ENCODE results near the gene ZNF319.

ZNF319 gene

DNA sequence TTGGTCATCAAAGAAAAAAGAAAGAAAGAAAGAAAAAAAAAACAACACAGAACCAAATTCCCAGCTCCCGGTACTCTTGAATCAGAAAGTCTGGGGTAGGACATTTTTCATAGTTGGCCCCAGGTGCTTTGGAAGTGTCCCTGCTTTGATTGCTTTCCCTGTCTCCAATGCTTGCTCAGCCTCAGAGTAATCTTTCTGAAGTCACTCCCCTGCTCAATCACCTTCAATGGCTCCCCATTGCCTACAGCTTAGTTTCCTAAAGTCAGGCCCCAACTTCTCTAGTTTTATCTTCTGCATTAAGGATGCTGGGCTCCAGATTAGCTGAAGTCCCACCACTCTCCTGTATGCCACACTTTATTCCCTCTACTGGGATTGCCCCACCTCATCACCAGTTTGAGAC is 46.6 kb downstream of the ZNF319 start:
- DNase-seq (ENCODE audit: low spot score) = no peak
- Histone ChIP-seq H3K4me3 (no peak overlapping the region), H3K27ac (no peak overlapping the region)
- TF ChIP-seq, protein P1, sequence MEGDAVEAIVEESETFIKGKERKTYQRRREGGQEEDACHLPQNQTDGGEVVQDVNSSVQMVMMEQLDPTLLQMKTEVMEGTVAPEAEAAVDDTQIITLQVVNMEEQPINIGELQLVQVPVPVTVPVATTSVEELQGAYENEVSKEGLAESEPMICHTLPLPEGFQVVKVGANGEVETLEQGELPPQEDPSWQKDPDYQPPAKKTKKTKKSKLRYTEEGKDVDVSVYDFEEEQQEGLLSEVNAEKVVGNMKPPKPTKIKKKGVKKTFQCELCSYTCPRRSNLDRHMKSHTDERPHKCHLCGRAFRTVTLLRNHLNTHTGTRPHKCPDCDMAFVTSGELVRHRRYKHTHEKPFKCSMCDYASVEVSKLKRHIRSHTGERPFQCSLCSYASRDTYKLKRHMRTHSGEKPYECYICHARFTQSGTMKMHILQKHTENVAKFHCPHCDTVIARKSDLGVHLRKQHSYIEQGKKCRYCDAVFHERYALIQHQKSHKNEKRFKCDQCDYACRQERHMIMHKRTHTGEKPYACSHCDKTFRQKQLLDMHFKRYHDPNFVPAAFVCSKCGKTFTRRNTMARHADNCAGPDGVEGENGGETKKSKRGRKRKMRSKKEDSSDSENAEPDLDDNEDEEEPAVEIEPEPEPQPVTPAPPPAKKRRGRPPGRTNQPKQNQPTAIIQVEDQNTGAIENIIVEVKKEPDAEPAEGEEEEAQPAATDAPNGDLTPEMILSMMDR (IDR thresholded peaks at IDR 0.05) = no peak

DNA sequence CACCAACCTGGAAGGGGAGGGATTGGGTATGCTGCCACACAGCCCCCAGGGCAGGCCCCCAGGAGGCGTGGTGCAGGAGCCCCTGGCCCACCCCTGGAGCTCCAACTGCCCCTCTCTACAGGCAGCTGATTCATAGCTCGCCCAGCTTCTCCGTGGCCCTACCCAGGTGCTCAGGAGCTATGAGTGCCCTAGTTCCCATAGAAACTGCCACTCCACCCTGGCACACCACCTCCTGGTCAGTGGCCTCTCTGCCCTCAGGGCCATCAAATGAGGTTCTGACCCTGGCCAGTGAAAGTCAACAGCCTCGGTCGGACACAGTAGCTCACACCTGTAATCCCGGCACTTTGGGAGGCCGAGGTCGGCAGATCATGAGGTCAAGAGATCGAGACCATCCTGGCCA is 47.6 kb downstream of the ZNF319 start:
- TF ChIP-seq, protein P1 (IDR thresholded peaks at IDR 0.05) = no peak
- Histone ChIP-seq H3K27ac (no peak overlapping the region), H3K4me3 (no peak overlapping the region)
- no peak for DNase-seq (ENCODE audit: low spot score)

DNA sequence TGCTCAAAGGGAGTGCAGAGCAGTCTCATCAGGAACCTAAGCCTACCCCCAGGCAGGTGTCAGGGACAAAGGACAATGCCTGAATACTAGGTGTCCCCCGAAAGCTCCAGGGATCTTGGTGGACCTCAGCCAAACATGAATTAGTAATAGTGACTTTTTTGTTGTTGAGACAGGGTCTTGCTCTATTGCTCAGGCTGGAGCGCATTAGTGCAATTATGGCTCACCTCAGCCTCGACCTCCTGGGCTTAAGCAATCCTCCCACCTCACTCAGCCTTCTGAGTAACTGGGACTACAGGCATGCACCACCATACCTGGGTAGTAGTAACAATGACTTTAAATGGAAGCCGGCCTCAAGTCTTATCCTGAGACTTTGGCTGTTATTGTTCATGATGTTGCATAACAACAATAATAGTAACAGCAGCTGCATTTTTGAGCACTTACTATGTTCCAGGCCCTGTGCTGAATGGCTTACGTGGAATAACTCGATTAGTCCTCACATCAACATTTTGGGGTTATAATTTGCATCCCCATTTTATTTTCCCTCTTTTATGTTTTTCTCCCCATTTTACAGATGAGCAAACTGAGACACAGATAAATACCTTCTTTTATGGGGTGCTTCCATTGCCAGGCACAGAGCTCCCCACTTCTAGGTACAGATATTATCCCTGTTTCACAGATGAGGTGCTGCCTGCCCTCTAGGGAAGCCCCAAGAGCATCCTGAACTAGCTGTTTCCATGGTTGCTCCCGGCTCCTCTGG is 49.1 kb downstream of the ZNF319 start:
- TF ChIP-seq, protein P1 (IDR thresholded peaks at IDR 0.05) = no peak
- no peak for DNase-seq (ENCODE audit: low spot score)

DNA sequence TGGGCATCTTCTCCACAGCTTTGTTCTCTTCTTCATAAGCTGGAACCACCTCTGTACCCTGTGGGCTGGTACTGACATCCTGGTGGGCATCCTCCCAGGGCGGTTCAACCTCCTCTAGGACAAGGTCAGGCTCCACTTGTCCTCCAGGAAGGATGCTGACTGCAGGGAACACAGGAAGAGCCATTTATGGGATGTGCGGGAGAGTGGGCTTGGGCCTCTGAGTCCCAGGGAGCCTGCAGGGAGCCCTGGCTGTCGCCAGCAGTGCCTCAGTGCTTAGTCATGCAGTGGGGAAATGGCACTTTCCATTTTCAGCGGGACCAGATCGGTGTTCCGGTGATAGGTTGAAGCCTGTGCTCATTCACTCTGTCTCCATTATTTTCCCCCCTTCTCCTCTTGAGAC is 50.1 kb downstream of the ZNF319 start:
- TF ChIP-seq, protein P1 (IDR thresholded peaks at IDR 0.05) = no peak
- no peak overlapping the region for H3K4me3 ChIP-seq
- DNase-seq (ENCODE audit: low spot score) = no peak
- H3K27ac ChIP-seq = no peak overlapping the region

More for the DNA sequence above, 49.1 kb downstream of the ZNF319 start:
- Histone ChIP-seq H3K27ac (no peak overlapping the region), H3K4me3 (no peak overlapping the region)

DNA sequence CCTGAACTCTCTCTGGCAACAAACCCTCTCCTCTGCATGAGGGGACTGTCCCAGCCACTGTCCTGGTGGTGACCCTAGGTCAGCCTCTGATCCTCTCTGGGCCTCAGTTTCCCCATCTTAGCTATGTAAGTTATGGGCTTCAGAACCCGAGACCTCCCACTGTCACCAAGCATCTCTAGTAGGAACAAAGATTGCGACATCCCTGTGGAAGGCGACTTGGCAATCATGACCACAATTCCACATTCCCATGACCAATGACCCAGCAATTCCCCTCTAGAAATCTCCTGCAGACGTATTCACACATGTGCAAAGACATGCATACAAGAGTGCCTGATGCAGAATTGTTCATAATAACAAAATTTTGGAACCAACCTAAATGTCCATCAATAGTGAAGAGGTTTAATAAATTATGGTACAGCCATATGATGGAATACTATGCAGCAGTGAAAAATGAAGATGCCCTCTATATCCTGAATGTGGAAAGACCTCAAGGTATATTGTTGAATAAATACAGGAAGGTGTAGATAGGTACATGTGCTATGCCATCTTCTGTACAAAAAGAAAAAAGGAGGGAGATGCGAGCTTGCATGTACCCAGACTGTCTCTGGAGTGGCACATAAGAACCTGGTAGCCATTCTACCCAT is 50.8 kb downstream of the ZNF319 start:
- TF ChIP-seq, protein P1 (IDR thresholded peaks at IDR 0.05) = no peak
- H3K4me3 ChIP-seq = no peak overlapping the region

DNA sequence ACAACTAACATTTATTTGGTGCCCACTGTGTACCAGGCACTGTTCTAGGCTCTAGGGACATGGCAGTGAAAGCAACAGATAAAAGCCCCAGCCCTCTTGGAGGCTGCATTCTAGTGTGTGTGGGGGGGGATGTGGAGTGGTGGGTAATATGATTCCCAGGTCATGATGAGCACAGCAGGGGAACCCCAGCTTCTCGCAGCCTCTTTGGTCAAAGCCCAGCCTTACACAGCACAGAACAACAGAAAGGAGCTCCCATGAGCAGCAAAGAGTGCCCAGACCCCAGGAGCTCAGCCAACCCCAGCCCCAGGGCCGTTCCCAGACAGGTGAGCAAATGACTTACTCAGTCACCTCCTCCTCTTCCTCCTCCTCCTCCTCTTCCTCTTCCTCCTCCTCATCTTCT is 51.5 kb downstream of the ZNF319 start:
- no peak overlapping the region for H3K27ac ChIP-seq
- TF ChIP-seq, protein P1 (IDR thresholded peaks at IDR 0.05) = no peak
- no peak overlapping the region for H3K4me3 ChIP-seq
- DNase-seq (ENCODE audit: low spot score) = no peak

More for the DNA sequence above, 50.8 kb downstream of the ZNF319 start:
- no peak for DNase-seq (ENCODE audit: low spot score)
- no peak overlapping the region for H3K27ac ChIP-seq

DNA sequence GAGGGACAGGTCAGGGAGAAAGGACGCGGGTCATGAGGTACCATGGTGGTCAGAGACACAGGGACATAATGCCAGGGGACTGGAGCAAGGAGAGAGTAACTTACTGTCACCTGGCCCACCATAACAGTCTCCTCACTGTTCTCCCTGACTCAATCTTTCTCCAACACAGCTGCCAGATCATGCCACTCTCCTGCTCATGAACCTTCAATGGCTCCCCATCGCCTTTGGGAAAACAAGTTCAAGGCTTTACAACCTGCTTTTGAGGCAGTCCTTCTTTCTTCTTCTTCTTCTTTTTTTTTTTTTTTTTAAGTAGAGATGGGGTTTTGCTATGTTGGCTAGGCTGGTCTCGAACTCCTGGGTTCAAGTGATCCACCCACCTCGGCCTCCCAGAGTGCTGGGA is 52.4 kb downstream of the ZNF319 start:
- Histone ChIP-seq H3K4me3 (no peak overlapping the region), H3K27ac (no peak overlapping the region)
- DNase-seq (ENCODE audit: low spot score) = no peak
- TF ChIP-seq, protein P1 (IDR thresholded peaks at IDR 0.05) = no peak
